Mammary epithelial cell (primary cell): ENCODE data around the gene GPR15.

Source experiments
- EZH2 ChIP-seq: IDR thresholded peaks from 2 replicates; pipeline ENCODE4 v1.6.1; 2012; ENCODE audit warnings: low read length, inconsistent platforms, borderline replicate concordance
- TF ChIP-seq, protein P1 (sequence below), 2 donors: IDR thresholded peaks in 1 of 2; conservative IDR thresholded peaks in 1 of 2; 2 replicates each; pipeline ENCODE4 v1.5.1; 2011 to 2012; ENCODE audit warnings: inconsistent platforms in 2 of 2, low read length in 2 of 2, mild to moderate bottlenecking in 2 of 2, control low read depth in 1 of 2, low read depth in 1 of 2; ENCODE audit not compliant: insufficient read depth in 1 of 2; ENCODE audit errors: extremely low read depth in 1 of 2

DNA sequence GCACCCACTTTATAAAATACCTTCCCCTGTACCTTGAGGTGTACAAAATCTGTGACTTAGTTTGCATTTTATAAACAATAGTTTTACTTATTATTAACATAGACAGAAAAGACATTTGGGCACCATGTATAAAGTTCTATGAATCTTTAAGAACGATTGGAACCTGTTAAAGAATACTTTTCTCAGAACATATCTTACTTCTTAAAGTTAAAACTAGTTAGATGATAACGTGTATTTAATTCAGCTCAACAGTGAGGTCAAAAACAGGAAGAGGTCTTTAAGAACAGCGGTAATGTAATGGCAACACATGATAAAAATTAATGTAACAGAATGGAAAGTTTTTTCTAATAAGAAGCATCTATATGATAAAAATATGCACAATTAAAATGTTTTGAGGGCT is 36.6 kb downstream of the GPR15 start:
- TF ChIP-seq, protein P1, sequence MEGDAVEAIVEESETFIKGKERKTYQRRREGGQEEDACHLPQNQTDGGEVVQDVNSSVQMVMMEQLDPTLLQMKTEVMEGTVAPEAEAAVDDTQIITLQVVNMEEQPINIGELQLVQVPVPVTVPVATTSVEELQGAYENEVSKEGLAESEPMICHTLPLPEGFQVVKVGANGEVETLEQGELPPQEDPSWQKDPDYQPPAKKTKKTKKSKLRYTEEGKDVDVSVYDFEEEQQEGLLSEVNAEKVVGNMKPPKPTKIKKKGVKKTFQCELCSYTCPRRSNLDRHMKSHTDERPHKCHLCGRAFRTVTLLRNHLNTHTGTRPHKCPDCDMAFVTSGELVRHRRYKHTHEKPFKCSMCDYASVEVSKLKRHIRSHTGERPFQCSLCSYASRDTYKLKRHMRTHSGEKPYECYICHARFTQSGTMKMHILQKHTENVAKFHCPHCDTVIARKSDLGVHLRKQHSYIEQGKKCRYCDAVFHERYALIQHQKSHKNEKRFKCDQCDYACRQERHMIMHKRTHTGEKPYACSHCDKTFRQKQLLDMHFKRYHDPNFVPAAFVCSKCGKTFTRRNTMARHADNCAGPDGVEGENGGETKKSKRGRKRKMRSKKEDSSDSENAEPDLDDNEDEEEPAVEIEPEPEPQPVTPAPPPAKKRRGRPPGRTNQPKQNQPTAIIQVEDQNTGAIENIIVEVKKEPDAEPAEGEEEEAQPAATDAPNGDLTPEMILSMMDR (conservative IDR thresholded peaks at IDR 0.05 in 1 of 2, IDR thresholded peaks at IDR 0.05 in 1 of 2; ENCODE audit: extremely low read depth in 1 of 2, insufficient read depth in 1 of 2, low read depth in 1 of 2, low read length in 2 of 2): no peak
- TF ChIP-seq EZH2: no peak
